Mesenteric fat pad (tissue), 1 donor: ENCODE results near the gene BNIPL. TPM values are rescaled to one million over a fixed set of nuclear protein-coding genes. Genes with fewer than 3 reads are reported as not detected.

Experiments
- DNase-seq: peaks from one replicate; pipeline ENCODE4 v3.0.0-alpha.2; 2020; ENCODE audit warnings: low spot score
- total RNA-seq: library from RNA; stranded (reverse); fragmentation: NEBNext Ultra II Directional; extraction: Animal tissue kit (Norgen Biotek cat#: 25700); gene quantifications from one replicate; pipeline ENCODE4 v1.2.1, GENCODE V29; 2021
- donor health status: DM: yes; HTN: yes; CAD: no.

Gene BNIPL
- total RNA-seq, 1 donor from 2014 or later = not detected

DNA sequence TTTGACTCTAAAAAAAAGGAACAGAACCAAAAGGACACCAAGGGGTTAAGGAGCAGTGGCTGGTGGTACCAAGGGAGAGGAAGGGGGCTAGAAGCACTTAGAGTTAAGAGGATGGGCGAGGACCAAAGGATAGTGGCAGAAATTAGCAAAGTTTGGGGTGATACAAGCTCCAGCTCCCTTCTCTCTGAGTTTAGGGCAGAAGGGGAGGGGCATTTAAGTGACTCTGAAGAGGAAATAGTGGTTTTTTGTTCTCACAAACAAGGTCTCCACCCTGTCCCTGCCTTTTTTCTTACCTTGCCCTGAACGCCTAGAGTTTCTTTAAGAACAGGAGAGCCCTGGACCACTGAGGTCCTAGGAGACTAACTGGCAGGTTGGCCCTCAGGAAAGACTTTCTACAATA lies 19.8 kb downstream of the BNIPL start:
- DNase-seq = no peak

DNA sequence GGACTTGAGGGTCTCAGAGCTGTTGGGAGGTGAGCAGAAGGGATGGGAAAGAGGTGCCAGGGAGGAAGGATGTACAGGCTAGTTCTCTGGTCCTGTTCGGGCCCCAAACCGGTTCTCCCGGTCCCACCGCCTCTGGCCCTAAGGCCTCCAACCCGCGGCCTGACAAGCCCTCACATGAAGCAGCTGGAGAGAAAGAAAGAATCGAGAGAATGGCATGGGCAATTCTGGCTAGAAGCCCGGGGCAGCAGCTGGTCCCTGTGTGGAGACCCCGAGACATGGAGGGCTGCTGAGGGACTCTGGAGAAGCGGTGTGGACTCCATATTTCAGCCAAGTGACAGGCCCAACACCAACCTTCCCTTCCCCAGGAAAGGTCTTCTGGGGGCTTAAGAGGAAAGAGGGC lies 22.3 kb downstream of the BNIPL start:
- DNase-seq = no peak

DNA sequence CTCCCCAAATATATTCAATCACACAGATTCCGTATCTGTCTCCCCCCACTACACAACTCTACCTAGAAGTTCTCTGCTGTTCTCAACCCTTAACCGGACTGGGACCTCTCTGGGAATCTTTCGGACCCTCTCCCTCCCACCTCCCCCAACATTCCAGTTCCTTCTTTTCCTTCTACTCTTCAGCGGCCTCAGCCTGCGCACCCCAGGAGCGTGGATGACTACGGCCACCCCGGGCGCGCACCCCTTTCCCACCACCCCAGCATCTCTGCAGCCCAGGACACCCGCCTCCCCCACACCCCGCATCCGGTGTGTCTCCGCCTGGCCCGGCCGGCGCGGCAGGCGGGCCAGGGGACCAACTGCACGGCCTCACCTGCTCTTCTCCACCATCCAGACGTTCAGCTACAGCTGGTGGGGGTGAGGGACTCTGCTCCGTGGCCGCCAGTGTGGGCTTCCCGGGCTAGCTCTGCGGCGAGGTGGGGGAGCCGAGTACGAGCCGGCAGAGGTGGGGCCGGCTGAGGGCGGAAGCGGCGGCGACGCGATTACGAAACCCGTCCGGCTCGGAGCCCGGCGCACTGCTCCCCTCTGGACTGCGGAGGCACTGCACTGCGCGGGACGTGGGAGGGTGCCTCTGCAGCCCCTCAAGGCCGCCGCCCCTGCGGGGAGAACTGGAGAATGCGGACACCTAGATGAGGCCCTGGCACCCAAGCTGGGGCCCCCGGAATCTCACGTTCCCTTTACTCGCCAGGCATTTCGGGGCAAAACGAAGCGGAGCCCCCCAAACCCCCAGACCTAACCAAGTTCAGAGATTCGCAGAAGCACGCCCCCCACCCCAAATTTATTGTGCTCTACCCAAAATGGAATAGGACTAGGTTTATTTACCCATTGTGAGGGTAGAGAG lies 23.0 kb downstream of the BNIPL start, which contains the start of gene CDC42SE1:
TSS of gene CDC42SE1 (minus strand) at position 514 of the 898 bp plus-strand sequence. CDS start 3,892 bp downstream, outside the sequence.
- DNase-seq = peak; percentile 97

DNA sequence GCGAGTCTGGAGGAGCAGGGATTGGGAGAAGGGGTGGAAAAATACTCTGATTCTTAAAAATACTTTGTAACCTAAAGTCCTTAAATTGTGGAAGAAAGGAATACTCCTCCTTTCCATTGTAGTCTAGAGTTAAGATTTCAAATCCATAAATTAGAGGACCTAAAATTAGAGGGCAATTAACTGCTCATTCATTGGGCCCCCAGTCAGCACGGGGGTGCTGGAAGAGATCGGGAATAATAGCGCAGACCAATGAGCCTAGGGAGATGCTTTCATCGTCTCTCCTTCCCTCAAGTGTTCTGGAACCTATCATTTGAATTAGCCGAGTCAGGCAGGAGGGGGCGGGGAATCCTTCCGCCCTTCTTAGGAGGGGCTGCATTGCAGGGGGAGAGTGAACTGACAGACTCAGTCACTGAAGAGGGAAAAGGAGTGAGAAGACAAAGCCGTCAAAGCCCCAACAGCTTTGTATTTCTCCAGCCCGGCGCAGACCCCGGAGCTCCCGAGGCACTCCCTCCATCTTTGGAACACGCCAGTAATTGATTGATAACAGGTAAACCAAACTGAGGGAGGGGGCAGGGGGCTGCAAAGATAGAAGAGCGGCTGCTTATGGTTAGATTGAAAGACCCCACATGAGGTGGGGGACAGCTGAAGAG lies 23.7 kb downstream of the BNIPL start, which contains the start of gene MLLT11:
TSS of gene MLLT11 (plus strand) at position 391 of the 650 bp plus-strand sequence. CDS start 6,828 bp downstream, outside the sequence.
- DNase-seq = no peak

DNA sequence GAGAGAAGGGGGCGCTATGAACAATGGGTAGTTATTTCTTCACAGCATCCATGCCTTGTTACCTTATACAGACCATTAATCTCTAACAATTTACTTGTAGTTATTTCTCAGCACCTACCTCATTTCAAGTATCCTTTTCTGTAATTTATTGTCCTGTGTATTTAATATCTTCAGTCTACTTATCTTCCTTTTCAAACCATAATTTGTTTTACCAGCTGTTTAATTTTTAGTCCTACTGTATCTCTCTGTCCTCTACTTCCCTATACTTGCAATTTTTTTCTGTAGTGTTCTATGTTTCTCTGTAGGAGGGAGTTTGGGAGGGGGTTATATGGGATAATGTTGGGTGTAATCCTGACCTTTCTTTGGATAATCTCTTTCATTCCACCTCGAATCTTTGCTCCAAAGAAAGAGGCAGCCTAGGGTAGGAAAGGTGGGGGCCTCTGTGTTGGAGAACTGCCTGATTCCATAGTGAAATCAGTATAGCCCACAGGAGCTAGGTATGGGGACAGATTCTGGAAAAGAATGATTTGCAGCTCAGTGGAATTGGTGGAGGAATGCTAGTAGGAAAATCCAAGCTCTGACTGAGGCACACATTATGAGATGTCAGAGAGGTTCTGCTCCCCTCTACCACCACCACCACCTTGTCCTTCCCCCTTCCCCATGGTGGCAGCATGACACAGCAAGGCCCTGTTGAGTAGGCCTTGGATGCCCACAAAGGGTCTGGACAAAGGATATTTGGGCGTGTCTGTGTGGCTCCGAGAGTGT lies 24.5 kb downstream of the BNIPL start:
- DNase-seq = no peak

DNA sequence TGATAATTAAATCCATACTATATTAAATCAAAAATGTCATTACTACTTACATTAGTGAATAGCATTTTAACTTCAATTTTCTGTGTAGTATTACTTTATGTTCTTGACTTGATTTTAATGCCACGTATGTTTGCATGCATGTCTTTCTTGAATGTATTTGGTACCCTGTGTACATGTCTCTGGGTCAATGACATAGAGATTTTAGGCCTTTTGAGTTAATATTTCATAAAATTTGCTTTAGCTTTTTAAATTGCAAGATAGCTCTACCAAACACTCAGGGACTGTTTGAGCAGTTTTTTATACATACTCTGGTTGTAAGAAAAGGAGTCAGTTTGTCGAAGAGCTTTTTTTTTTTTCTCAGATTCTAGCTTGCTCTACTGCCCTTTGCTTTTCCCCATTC lies 25.3 kb downstream of the BNIPL start:
- no peak for DNase-seq

DNA sequence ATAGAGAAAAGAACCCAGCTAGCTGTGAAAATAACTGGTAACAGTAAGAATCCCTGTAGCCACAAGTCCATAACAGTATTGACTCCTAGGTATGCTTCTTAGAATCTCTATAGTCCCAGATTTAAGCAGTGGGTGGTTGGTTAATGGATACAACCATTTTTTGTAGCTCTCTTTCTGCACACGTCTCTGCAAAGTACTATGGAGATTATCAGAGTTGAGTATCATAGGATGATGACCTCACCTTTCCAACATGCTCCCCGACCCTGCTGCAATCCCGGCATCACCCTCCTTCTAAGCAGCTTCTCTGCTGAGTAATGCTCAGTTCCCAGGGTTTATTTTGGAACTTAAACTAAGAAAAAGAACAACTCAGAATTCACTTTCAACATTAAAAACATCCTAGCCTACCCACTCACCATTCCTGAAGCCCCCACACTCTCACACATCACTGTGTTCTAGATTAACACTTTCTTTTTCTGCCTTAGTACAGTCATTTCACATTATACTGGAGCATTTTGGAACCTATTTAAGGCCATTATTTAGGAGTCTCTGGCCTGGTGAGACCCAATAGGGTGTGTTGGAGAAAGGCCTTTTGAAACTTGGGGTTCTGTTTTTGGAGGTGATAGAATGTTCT lies 26.5 kb downstream of the BNIPL start:
- DNase-seq = no peak

DNA sequence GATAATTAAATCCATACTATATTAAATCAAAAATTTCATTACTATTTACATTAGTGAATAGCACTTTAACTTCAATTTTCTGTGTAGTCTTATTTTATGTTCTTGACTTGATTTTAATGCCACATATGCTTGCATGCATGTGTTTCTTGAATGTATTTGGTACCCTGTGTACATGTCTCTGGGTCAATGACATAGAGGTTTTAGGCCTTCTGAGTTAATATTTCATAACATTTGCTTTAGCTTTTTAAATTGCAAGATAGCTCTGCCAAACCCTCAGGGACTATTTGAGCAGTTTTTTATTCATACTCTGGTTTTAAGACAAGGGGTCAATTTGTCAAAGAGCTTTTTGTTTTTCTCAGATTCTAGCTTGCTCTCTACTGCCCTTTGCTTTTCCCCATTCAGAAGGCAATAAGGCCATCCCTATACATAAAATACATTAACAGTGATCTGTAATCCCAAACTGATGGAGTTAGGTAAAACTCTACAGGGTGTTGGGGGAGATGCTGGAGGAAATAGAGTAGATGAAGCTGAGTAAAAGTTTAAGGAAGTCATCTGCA lies 28.8 kb downstream of the BNIPL start:
- no peak for DNase-seq

DNA sequence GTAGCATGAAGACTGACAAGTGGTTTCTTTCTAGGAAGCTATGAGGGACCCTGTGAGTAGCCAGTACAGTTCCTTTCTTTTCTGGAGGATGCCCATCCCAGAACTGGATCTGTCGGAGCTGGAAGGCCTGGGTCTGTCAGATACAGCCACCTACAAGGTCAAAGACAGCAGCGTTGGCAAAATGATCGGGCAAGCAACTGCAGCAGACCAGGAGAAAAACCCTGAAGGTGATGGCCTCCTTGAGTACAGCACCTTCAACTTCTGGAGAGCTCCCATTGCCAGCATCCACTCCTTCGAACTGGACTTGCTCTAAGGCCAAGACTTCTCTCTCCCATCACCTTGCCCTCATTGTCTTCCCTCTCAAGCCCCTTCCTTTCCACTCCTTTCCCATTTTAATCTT lies 30.8 kb downstream of the BNIPL start:
- DNase-seq = no peak

DNA sequence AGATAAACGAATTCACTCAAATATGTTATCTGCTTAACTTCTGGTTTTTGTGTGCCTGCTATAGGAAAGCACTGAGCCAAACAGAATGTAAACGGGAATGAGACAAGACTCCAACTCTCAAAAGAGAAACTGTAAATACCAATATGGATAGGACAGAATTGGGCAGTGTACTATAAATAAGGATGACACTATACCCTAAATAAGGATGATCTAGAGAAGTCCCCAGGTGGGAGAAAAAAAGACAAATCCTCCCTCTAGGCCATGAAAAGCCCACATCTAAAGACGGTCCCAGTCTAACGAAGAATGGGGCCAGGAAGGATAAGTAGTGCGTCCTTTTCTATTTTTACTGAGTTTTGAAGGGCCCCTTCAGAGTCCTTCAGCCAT lies 32.7 kb downstream of the BNIPL start:
- DNase-seq = no peak

DNA sequence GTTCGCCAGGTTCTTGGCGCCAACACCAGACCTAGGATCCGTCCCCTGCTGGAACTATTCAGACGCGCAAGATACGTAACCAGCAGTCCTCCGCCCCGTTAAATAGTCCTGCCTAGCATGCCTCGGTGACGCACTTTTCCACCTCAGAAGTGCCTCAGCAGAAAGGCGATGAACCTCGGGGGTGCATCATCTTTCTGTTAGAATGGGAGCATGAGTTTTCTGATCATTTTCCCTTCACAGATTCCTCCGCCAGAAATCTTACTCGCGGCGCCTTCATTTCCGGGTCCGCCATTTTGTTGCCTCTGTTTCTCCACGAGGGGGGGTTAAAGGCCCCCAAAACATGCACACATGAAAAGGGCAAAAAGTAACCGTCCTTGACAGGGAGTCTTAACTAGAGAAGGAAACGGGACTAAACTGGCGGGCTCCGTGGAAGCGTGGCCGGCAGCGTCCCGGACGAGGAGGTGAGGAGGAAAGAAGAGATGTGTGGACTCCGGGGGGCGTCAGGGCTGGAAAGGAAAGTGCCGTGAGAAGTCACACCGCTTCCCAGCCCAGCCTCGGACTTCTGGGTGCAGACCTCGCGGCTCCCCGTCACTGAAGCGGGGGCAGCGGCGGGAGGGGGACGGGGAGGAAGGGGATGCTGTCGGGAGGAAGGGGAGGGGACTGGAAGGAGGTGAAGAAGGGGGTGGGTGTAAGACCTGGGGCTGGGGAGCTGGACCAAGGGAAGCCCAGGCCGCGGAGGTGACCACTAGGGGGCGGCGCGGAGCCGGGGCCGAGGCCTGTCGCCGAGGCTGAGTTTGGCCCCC lies 34.3 kb downstream of the BNIPL start, which contains the start of gene GABPB2:
TSS of gene GABPB2 (plus strand) at position 288 of the 803 bp plus-strand sequence. CDS start 17,429 bp downstream, outside the sequence.
- peak; percentile 96 for DNase-seq

DNA sequence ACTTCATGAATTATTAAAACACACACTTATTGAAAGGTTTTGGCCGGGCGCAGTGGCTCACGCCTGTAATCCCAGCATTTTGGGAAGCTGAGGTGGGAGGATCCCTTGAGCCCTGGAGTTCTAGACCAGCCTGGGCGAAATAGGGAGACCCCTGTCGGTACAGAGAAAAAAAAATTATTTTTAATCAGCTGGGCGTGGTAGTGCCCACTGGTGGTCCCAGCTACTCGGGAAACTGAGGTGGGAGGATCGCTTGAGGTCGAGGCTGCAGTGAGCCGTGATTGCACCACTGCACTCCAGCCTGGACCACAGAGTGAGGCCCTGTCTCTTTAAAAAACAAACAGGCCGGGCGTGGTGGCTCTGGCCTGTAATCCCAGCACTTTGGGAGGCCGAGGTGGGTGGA lies 35.8 kb downstream of the BNIPL start:
- DNase-seq = peak; percentile 43

DNA sequence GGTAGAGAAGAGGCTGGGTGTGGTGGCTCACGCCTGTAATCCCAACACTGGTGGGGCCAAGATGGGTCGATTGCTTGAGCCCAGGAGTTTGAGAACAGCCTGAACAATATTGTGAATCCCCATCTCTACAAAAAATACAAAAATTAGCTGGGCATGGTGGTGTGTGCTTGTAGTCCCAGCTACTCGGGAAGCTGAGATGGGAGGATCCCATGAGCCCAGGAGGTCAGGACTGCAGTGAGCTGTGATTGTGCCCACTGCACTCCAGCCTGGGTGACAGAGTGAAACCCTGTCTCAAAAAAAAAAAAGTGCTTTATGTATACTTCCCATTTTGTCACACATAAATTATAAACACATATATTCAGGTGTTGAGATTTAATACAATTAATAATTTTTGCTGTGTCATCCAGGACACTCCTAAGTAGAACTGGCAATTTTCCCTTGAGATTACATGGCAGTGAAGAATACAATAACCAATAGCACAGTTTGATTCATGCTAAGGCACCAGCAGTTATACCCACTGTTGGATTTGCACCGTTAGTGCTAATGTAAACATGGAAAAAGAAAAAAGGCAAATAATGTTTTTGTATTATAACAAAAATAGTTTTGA lies 49.7 kb downstream of the BNIPL start:
- peak; percentile 51 for DNase-seq

Other genes with a start within 250 kb of the BNIPL start
- 76.4 TPM for gene CTSK, start 228.3 kb upstream of the BNIPL start, total RNA-seq
- gene ARNT, start 160.0 kb upstream of the BNIPL start, total RNA-seq = 51.0 TPM
- not detected for gene CTXND2, start 149.4 kb upstream of the BNIPL start, total RNA-seq
- 32.3 TPM for gene SETDB1, start 110.2 kb upstream of the BNIPL start, total RNA-seq
- 159 TPM for gene CERS2, start 61.8 kb upstream of the BNIPL start, total RNA-seq
- gene ANXA9, start 54.3 kb upstream of the BNIPL start, total RNA-seq = 0.48 TPM
- gene MINDY1, start 29.7 kb upstream of the BNIPL start, total RNA-seq = 18.6 TPM
- 14.4 TPM for gene PRUNE1, start 28.1 kb upstream of the BNIPL start, total RNA-seq
- gene C1orf56, start 11.2 kb downstream of the BNIPL start, total RNA-seq = 5.4 TPM
- 97.4 TPM for gene CDC42SE1, start 23.0 kb downstream of the BNIPL start, total RNA-seq
- 0.64 TPM for gene MLLT11, start 23.8 kb downstream of the BNIPL start, total RNA-seq
- 15.7 TPM for gene GABPB2, start 34.2 kb downstream of the BNIPL start, total RNA-seq
- 4.8 TPM for gene SEMA6C, start 110.0 kb downstream of the BNIPL start, total RNA-seq
- gene TNFAIP8L2, start 120.1 kb downstream of the BNIPL start, total RNA-seq = 8.0 TPM
- 5.3 TPM for gene LYSMD1, start 129.3 kb downstream of the BNIPL start, total RNA-seq
- 32.7 TPM for gene SCNM1, start 129.6 kb downstream of the BNIPL start, total RNA-seq
- not detected for gene TMOD4, start 139.4 kb downstream of the BNIPL start, total RNA-seq
- gene VPS72, start 153.6 kb downstream of the BNIPL start, total RNA-seq = 34.6 TPM
- 52.2 TPM for gene PIP5K1A, start 162.0 kb downstream of the BNIPL start, total RNA-seq
- 142 TPM for gene PSMD4, start 218.1 kb downstream of the BNIPL start, total RNA-seq
- gene ZNF687, start 245.7 kb downstream of the BNIPL start, total RNA-seq = 16.2 TPM